ENCODE results near the gene TMC8. TPM values are rescaled to one million over a fixed set of nuclear protein-coding genes. Genes with fewer than 3 reads are reported as not detected.

Gene TMC8
- total and polyA plus RNA-seq, 2 experiments from 2014 or later = 1.2 to 1.3 TPM

DNA sequence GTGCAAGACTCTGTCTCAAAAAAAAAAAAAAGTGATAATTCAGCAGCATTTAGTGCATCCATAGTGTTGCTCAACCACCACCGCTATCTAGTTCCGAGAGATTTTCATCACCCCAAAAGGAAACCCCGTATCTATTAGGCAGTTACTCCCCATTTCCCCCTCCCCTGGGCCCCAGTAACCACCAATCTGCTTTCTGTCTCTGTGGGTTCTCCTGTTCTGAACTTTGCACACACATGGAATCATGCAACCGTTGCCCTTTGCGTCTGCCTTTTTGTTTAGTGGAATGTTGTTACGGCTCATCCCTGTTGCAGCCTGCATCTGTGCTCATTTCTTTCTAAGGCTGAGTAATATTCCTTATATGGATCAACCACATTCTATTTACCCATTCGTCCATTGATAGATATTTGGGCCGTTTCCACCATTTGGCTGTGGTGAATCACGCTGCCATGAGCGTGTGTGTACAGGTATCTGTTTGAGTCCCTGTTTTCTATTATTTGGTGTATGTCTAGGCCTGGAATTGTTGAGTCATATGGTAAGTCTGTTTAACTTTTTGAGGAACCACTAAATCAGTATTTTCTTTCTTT is 29.1 kb downstream of the TMC8 start:
- Mint-ChIP-seq H3K27ac (no peak overlapping the region), H3K4me1 (no peaks in the 10 kb centered on the region; the same call in 2 of the 3 replicates), H3K27me3 (ENCODE audit: insufficient read depth, low read depth, poor library complexity) (peaks cover 9% of the 10 kb centered on the region), H3K4me3 (no peak overlapping the region), H3K9me3 (no peaks in the 10 kb centered on the region), H3K36me3 (ENCODE audit: low read depth) (no peaks in the 10 kb centered on the region)
- Histone ChIP-seq H3K4me2 (no peak overlapping the region), H3K27ac (ENCODE audit: low read depth) (no peak overlapping the region), H3K27me3 (ENCODE audit: insufficient read depth) (no peaks in the 10 kb centered on the region), H4K20me1 (replicated peaks; ENCODE audit: insufficient read depth) (no peaks in the 10 kb centered on the region), H3K9me2 (ENCODE audit: insufficient read depth) (no peaks in the 10 kb centered on the region), H2AFZ (no peak overlapping the region), H3K4me3 (no peak overlapping the region), H3K79me2 (replicated peaks; ENCODE audit: insufficient read depth) (no peaks in the 10 kb centered on the region), H3F3A (replicated peaks; ENCODE audit: low read depth) (no peaks in the 10 kb centered on the region), H3K36me3 (ENCODE audit: insufficient read depth) (no peaks in the 10 kb centered on the region), H3K4me1 (ENCODE audit: insufficient read depth) (no peaks in the 10 kb centered on the region)
- ATAC-seq = no peak
- DNase-seq (ENCODE audit: low spot score) = no peak
- TF ChIP-seq ZNF331 (CRISPR knock-in tag; IDR thresholded peaks at IDR 0.05; ENCODE audit: low read depth) = no peak
- TF ChIP-seq STAT1 (IDR thresholded peaks at IDR 0.05; ENCODE audit: unreplicated experiment) = no peak
- TF ChIP-seq, protein P1, sequence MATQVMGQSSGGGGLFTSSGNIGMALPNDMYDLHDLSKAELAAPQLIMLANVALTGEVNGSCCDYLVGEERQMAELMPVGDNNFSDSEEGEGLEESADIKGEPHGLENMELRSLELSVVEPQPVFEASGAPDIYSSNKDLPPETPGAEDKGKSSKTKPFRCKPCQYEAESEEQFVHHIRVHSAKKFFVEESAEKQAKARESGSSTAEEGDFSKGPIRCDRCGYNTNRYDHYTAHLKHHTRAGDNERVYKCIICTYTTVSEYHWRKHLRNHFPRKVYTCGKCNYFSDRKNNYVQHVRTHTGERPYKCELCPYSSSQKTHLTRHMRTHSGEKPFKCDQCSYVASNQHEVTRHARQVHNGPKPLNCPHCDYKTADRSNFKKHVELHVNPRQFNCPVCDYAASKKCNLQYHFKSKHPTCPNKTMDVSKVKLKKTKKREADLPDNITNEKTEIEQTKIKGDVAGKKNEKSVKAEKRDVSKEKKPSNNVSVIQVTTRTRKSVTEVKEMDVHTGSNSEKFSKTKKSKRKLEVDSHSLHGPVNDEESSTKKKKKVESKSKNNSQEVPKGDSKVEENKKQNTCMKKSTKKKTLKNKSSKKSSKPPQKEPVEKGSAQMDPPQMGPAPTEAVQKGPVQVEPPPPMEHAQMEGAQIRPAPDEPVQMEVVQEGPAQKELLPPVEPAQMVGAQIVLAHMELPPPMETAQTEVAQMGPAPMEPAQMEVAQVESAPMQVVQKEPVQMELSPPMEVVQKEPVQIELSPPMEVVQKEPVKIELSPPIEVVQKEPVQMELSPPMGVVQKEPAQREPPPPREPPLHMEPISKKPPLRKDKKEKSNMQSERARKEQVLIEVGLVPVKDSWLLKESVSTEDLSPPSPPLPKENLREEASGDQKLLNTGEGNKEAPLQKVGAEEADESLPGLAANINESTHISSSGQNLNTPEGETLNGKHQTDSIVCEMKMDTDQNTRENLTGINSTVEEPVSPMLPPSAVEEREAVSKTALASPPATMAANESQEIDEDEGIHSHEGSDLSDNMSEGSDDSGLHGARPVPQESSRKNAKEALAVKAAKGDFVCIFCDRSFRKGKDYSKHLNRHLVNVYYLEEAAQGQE (IDR thresholded peaks at IDR 0.05; ENCODE audit: unreplicated experiment) = no peak
- no peak for TF ChIP-seq EZH2 (IDR thresholded peaks at IDR 0.05; ENCODE audit: low read depth, unreplicated experiment)
- no peak for TF ChIP-seq EZH2phosphoT487 (IDR thresholded peaks at IDR 0.05; ENCODE audit: unreplicated experiment)
- TF ChIP-seq, protein P2, sequence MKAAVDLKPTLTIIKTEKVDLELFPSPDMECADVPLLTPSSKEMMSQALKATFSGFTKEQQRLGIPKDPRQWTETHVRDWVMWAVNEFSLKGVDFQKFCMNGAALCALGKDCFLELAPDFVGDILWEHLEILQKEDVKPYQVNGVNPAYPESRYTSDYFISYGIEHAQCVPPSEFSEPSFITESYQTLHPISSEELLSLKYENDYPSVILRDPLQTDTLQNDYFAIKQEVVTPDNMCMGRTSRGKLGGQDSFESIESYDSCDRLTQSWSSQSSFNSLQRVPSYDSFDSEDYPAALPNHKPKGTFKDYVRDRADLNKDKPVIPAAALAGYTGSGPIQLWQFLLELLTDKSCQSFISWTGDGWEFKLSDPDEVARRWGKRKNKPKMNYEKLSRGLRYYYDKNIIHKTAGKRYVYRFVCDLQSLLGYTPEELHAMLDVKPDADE (IDR thresholded peaks at IDR 0.05) = no peak
- no peak for TF ChIP-seq CREB1 (CRISPR knock-in tag; IDR thresholded peaks at IDR 0.05; ENCODE audit: low read depth)

DNA sequence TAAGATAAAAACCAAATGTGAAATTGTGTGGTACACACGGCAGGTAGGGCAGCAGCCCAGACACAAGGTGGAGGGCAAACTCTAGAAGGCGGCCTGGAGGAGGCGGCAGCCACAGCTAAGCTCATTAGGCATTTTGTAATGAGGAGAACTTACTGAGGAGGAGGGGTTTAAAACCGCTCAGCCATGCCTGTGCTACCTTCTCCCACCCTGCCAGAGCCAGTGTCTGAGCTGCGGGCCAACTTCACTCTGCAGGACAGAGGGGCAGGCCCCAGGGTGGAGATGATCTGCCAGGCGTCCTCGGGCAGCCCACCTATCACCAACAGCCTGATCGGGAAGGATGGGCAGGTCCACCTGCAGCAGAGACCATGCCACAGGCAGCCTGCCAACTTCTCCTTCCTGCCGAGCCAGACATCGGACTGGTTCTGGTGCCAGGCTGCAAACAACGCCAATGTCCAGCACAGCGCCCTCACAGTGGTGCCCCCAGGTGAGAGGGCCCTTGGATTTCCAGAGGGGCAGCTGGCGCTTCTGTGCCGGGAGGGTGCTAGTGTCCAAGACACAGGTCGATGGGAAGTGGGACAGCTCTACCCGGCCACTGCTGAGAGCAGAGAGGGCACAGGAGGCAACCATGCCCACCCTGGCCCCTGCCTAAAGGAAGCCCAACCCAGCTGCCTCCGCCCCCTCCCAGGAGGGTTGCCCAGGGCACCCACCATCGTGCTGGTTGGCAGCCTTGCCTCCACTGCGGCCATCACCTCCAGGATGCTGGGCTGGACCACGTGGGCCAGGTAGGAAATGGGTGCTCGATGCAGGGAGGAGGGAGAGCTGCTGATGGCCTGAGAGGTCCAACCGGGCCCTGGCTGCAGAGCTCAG is 33.5 kb downstream of the TMC8 start:
- ATAC-seq (no peak), DNase-seq (ENCODE audit: low spot score) (no peak)
- Histone ChIP-seq H3F3A (replicated peaks; ENCODE audit: low read depth) (no peaks in the 10 kb centered on the region), H3K79me2 (replicated peaks; ENCODE audit: insufficient read depth) (no peaks in the 10 kb centered on the region), H3K4me3 (no peak overlapping the region), H3K4me2 (no peak overlapping the region), H3K9me2 (ENCODE audit: insufficient read depth) (no peaks in the 10 kb centered on the region), H3K4me1 (ENCODE audit: insufficient read depth) (no peaks in the 10 kb centered on the region; the same call in 1 of the 2 replicates), H3K27ac (ENCODE audit: low read depth) (no peak overlapping the region), H2AFZ (no peak overlapping the region), H4K20me1 (replicated peaks; ENCODE audit: insufficient read depth) (no peaks in the 10 kb centered on the region), H3K27me3 (ENCODE audit: insufficient read depth) (no peaks in the 10 kb centered on the region), H3K36me3 (ENCODE audit: insufficient read depth) (no peaks in the 10 kb centered on the region)
- Mint-ChIP-seq H3K9me3 (no peaks in the 10 kb centered on the region), H3K4me1 (peaks cover 3% of the 10 kb centered on the region), H3K27ac (no peak overlapping the region), H3K36me3 (ENCODE audit: low read depth) (no peaks in the 10 kb centered on the region), H3K27me3 (ENCODE audit: insufficient read depth, low read depth, poor library complexity) (peaks cover 13% of the 10 kb centered on the region), H3K4me3 (no peak overlapping the region)
- TF ChIP-seq EZH2phosphoT487 (IDR thresholded peaks at IDR 0.05; ENCODE audit: unreplicated experiment) = no peak
- no peak for TF ChIP-seq POLR2AphosphoS5 (IDR thresholded peaks at IDR 0.05; ENCODE audit: low read depth)
- TF ChIP-seq NANOG (IDR thresholded peaks at IDR 0.05; ENCODE audit: borderline replicate concordance) = no peak
- no peak for TF ChIP-seq JUNB (IDR thresholded peaks at IDR 0.05; ENCODE audit: unreplicated experiment)
- TF ChIP-seq ZNF114 (CRISPR knock-in tag; IDR thresholded peaks at IDR 0.05) = no peak
- no peak for TF ChIP-seq EZH2 (IDR thresholded peaks at IDR 0.05; ENCODE audit: low read depth, unreplicated experiment)
- TF ChIP-seq, protein P1 (IDR thresholded peaks at IDR 0.05; ENCODE audit: unreplicated experiment) = no peak
- no peak for TF ChIP-seq ZNF331 (CRISPR knock-in tag; IDR thresholded peaks at IDR 0.05; ENCODE audit: low read depth)
- TF ChIP-seq, protein P2 (IDR thresholded peaks at IDR 0.05) = no peak

Data from GM23338 (cell line).